SIG-M5 (cell line): ENCODE measurements around the gene DHH.

Source experiments
- DNase-seq: peaks from one replicate; lab custom pipeline; 2025; lab: John Stamatoyannopoulos, UW

DHH gene

DNA sequence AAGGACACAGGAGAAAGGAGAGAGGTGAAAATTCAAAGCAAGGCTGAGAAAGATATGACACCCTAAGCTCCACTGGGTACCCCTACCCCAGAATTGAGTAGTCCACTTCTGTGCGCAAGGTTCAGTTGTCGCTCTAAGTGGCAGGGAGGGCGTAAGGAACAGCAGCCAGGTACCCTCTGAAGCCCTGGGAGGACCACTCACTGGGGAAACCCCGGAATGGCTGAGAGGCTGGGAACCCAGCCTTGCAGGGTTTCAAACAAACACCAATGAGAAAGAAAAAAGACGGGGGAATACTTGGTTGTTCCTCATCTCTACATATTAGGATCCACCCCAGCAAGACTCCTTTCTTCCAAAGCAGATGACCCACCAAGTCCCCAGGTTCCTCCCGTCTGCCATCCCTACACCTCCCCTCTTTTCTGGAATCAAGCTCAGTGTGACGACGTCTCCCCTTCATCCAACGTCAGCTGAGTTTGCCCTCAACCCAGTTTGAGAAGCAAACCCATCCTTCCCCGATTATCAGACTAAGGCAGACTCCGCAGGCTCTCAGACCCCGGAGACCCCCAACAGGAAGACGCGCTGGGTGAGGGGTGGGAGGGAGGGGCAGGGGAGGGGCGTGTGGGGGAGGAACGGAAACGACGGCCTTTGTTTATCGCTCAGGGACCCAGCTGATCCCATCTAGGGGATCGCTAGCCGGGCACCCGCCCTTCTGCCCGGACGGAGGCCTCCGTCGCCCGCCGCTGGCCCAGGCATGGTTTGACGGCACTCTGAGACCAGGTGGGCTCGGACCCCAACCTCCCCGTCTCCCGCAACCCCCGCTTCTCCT lies 15.3 kb upstream of the DHH start:
- DNase-seq, result no peak

DNA sequence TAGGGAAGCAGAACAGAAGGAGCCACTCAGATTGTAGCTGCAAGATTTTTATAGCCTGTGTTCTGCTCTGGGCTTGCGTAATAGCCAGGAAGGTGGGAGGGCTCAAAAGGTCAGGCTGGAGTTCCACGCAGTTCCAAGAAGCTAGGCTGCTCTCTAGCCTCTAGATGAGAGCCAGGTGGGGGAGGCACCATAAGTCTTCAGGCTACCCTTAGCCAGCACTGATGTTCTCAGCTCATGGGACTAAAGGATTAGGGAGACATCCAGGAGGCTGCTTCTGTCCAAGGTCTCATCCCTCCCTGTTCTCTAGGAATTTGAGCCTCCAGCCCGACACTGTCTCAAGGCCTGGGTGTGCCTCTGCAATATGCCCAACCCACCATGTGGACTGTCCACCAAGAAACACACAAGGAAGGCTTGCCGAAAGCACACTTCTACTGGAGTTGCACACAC lies 14.4 kb upstream of the DHH start:
- DNase-seq, result no peak

DNA sequence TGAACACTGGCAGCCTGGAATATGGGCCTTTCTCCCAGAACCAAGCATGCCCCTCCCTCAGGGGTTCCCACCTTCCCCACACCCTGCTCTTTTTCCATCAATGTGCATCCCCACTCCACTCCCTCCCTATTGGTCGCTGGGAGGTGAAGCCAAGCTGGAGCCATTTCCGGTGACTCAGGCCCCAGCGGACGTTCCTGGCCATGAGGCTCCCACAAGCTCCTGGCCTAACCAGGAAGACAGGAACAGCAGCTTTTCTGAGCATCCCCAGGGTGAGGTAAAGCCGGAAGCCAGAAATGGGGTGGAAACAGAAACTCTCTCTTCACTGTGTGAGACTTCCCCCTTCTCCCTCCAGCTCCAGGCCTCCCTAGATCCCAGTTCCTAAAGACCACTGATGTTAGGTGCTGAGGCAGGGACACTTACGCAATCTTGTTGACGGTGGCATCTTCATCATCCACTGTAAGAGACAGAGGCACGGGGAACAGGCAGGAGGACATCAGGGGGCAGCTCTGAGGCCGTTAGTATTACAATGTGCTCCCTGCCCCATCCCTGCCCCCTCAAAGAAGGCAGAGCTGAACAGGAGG lies 11.0 kb upstream of the DHH start:
- DNase-seq, result no peak

DNA sequence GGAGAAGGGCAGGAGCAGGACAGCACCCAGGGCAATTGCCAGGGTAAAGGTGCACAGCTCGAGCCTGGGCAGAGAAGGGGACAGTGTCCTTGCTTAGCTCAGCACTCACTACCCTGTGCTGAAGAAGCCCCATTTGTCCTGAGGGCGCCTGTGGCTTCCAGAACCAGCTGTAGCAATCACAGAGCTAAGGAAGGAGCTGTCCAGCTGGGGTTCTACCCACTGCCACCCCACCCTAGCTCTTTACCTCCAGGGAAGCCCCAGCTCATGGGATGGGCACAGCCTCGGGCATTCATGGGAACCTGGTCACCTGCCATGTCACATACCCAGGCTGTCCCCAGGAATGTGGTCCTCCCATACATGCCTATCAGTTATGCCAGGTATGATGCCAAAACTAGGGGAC lies 10.2 kb upstream of the DHH start:
- no peak for DNase-seq

DNA sequence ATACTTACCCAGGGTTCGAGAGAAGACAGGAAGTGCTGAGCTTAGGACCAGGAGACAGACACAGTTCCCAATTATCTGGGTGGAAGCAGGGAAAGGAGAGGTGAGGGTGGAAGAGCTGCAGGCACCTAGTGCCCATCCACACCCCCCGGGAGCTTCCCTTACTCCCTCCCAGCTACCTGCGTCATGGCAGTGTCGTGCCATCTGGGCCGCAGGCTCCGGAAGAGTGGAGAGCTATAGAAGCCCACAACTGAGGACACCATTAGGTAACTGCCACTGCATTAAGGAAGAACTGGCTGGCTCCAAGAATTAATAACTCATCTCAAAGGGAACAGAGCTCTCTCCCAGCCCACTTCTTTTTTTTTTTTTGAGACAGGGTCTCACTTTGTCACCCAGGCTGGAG lies 5.8 kb upstream of the DHH start:
- DNase-seq, result no peak

DNA sequence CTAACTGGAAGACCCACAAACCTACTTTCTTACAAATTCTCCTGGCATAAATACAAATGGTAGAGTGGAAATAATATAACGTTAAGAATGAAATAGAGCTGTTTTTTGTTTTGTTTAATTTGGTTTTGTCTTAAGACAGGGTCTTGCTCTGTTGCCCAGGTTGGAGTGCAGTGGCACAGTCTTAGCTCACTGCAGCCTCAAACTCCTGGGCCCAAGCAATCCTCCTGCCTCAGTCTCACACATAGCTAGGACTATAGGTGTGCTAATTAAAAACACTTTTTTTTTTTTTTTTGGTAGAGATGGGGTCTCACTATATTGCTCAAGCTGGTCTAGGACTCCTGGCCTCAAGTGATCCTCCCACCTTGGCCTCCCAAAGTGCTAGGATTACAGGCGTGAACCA lies 4.1 kb upstream of the DHH start:
- no peak for DNase-seq

DNA sequence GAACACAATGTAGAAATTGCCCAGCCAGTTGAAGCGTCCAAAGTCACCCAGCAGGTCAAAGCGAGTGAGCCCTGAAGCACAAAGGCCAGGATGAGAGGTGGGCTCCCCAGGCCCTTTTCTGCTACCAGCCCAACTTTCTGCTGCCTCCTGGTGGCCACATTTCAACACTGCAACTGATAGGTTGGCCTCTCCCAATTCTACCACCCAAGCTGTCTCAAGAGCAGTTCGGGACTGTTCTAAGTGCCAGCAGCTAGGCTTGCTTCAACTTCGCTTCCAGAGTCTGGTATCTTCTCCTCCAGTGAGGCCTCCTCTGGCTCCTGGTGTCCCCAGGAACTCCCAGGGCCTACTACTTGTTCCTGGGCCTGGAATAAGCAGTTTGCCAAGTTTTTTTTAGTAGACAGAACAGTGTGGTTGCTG lies 3.4 kb upstream of the DHH start:
- no peak for DNase-seq

DNA sequence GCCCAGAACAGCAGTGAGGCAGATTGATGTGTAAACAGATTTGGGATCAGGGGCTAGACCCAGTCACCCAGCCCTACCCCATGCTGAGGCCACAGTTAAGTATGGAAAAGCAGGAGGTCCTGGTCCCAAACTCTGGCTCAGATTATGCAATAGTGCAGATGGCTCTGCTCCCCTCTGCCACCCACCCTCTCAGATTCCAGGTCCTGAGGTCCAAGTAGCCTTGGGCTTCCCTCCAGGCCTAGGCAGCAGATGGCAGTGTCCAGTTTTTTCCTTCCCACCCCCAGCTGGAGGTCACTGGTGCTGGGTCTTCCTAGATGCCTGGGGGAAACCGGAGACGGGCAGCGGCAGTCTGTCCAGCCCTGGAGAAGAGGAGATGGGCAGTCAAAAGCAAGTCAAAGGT lies 2.8 kb upstream of the DHH start:
- DNase-seq, result no peak

DNA sequence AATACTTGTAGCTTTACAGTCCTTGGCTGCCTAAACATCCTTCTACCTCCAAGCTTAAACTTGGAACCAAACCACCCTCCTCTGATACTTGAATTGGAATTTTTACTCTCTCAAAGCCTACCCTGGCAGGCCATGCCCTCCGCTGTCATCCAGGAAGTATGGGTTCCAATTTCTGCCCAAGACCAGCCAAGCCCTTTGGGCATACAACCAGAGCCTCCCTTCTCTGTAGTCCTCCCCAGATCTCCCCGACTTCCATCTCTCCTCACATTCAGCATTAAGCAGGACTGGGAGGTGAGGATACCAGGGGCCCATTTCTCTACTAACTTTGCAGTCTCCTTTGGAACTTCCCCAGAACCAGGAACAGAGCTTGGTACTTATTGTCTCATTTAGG lies 369 bp upstream of the DHH start:
- DNase-seq, result no peak

DNA sequence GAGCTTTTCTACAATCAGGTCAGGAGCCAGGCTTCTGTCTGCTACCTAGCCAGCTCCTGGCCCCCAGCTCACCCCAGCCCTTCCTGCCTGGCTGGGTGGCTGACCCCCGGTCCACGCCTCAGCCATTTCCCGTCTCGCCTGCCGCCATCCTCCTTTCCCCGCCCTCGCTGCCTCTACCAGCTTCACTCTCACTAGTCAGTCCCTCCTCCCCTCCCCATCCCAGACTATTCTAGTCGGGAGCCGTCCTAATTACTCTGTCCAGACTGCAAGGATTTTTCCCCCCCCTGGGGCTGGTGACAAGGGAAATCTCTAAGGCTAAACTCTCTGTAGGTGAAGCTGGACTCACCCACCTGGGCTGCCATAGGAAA lies 825 bp downstream of the DHH start:
- DNase-seq, result no peak

DNA sequence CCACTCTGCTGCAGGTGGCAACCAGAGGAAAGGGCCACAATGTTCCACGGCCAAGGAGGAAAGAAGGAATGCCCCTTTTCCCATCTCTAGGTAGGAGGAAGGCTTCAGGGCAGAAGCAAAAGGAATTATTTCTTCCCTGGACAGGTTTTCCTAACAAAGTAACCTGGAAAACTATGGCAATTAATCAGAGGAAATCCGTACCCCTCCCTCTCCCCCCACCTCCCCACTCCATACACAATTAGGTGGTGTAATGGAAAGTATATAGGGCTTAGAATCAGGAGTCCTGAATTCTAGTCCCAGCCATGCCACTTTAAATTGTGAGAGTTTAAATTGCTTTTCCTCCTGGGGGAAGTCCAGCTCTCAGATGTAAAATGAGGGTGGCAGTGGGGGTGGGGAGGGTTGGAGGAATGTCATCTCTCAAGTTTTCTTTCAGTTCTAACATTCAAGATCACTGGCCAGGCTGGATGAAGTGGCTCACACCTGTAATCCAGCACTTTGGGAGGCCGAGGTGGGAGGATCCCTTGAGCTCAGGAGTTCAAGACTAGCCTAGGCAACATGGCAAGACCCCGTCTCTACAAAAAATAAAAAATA lies 1.7 kb downstream of the DHH start:
- no peak for DNase-seq

DNA sequence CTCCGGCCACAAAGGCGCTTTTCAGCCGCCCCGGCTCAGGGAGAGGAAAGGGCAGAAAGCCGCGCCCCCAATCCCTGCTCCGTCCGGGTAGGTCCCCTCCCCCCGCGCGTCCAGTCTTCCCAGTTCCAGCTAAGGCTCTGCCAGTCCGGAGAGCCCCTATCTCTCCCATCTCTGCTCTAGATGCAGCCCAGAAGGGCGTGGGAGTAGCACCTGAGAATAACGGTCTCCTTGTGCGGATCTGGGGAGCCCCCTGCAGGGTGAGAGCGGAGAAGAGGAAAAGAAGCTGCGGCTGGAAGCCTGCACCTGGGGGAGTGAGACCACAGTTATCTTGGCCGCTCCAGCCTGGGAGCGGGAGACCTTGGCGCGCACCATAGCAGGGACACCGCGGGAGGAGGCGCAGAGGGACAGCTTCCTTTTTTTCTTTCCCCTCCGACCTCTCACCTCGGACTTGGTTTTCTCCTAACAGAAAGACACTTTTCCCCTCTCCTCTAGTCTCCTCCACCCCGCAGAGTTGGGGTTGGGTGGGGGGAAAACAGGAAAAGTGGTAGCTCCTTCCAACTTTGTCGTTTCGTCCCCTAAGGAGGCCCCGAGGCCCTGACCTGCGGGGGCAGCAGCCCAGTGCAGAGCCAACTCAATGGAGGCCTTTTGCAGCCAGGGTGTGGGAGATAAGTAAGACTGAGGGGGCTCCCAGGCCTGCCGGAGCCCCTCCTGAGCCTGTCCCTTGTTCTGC lies 2.4 kb downstream of the DHH start:
- DNase-seq, result no peak

DNA sequence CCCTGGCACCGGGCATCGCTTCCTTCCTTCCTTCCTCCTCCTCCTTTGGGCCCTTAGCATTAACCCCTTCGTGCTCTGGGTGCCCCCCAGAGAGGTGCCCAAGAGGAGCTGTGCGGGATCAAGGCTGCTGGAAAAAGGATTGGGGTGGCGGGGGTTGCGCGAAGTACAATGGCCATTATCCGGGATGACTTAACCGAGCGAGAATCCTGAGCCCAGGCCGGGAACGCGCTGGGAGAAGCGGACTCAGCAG lies 2.8 kb downstream of the DHH start:
- DNase-seq, result no peak

DNA sequence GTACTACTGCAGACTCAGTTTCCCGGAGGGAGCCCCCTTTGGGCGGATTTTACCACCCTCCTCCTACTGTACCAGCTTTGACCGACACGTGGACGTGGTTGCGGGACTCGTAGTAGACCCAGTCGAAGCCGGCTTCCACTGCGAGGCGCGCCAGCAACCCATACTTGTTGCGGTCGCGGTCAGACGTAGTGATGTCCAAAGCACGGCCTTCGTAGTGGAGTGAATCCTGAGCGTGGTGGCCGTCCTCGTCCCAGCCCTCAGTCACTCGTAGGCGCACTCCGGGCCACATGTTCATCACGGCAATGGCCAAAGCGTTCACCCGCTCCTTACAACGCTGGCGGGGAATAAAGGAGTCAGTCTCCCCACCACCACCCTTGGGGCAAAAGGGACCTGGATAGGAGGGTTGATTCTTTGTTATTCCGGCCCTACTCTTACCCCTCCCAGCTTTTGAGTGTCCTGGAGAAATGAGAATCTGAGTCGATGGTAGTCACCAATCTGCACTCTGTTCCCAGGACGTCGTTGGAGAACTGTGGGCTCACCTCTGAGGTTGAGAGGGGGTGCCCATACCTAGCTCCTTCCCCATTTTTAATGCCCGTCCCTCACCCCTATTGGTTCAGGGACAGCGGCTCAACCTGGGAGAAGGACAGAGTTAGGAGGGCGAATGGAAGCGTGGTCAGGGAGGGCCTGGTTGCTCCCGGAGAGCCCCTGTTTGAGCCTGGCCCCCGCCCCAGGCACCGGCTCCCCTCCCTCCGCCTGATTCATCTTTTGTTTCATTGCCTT lies 3.4 kb downstream of the DHH start:
- no peak for DNase-seq

DNA sequence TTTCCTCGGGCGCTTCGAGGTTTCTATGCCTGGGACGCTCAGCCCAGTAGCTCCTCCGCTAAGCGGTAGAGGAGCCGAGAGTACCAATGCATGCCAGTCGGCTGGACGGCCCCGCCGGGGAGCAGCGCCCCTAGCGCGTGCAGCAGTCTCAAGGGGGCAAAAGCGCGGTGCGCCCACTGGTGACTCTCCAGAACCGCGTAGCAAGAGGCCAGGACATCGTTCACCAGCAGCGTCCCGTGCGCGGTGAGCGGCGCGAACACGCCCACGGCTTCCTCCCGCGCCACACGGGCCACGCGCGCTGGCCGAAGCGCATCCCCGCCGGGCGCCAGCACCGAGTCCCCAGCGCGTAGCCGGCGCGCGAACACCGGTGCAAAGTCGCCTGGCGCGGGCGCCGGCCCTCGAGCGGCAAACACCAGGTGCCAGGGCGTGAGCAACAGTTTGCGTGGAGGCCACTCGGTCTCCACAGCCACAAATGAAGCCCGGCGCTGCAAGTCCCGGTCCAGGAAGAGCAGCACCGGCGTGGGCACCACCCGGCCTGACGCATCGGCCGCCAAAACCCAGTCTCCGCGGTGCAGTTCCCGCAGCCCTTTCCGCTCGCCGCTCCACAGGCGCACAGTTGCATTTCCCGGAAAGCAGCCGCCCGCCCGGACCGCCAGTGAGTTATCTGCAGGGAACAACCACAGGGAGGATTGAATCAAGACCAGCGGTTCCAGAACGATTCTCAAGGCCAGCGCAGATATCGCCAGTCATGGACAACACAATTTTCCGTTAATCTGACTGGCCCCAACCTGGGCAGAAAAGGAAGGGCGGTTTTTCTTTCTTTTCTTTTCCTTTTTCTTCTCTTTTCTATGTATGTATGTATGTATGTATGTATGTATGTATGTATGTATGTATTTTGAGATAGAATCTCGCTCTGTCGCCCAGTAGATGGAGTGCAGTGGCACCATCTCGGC lies 4.5 kb downstream of the DHH start:
- no peak for DNase-seq

DNA sequence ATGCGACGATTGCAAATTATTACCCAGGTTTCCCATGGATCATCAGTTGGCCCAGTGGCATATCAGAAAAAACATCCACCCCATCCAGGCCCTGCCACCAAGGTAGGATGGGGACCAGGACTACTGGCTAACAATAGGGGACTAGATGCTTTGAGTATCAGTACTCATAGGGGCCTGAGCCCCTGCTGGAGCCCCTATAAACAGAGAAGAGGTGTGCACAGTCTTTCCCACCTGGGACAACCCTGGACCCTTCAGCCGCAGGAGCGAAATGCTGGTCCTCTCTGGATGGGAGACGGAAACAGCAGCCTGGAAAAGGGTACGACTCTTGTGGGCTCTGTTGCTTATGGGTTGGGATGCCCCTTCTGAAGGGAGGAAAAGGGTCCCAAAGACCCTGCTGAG lies 5.7 kb downstream of the DHH start:
- DNase-seq, result no peak

DNA sequence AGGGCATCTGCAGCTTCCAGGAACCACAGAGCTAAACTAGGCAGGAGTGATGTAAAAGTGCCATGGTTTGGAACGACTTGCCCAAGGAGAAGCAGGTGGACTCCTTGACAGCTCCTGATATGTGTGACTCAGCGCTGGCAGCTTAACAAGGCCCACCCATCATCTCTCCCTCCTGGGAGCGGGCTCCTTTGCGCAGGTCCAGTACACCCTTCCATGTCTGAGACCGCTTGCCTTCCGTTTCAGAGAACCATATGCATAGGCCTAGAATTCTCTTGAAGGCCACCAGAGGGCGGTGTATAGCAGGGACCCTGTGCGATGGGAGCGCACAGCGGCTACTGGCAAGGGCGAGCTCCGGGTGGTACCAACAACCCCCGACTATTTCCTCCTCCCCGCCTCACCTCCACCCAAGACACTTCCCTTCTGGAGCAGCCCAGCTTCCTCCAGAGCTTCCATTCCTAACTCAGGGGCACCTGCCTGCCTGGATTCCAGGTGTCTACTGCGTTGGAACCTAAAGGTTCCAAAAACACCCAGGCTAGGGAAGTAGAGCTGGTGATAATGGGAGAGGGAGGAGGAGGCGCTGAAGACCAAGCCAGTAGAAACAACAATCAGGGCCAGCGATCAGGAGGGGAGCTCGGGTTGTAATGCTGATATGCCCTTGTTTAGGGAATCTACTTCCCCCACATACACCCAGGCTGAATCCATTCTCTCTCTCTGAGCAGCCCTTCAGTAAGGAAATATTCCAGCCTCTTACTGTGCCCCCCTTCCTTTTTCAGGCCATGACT lies 6.3 kb downstream of the DHH start:
- DNase-seq, result peak; percentile 57

DNA sequence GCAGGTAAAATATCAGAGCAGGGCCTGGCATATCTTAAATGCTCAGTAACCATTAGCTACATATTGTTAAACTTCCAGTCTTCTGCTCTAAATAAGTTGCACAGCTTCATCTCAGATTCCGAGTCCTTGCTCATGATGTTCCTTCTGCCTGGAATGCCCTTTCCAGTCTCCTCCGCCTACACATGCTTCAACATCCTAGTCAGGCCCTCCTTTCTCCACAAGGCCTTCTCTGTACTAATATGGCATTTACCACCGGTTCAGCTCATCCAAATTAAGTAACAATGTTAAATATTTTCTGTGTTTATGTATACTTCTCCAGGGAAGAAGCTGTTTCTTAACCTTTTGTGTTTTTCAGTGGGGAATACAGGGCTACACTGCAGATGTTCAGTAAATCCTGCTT lies 8.5 kb downstream of the DHH start:
- no peak for DNase-seq

DNA sequence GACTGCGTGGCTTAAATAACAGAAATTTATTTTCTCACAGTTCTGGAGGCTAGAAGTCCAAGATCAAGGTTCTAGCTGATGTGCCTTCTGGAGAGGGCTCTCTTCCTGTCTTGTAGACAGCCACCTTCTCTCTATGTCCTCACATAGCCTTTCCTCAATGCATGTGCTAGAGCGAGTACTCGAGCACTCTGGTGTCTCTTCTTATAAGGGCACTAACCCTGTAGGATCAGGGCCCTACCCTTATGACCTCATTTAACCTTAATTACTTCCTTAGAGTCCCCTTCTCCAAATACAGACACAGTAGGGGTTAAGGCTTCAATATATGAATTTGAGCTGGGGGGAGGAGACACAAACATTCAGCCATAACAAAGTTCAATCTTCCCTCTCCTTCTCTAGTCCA lies 10.2 kb downstream of the DHH start:
- DNase-seq, result no peak

DNA sequence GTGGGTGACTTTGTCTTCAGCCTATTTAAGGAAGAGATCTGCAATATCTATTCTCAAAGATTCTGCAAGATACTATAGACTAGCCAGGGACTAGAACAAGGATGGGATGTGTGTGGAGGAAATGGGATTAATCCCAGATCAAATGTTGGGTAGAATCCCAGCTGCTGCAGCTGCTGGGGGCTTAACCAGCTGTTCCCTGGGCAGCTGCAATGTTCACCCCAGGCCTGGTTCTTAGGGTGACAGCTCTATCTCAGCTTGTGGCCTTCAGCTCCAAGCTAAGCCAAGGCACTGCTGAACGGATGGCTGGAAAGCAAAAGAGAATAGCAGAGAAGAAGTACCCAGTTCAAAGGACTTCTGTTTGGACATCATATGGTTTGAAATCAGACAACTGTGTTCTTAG lies 14.8 kb downstream of the DHH start:
- DNase-seq, result no peak

DNA sequence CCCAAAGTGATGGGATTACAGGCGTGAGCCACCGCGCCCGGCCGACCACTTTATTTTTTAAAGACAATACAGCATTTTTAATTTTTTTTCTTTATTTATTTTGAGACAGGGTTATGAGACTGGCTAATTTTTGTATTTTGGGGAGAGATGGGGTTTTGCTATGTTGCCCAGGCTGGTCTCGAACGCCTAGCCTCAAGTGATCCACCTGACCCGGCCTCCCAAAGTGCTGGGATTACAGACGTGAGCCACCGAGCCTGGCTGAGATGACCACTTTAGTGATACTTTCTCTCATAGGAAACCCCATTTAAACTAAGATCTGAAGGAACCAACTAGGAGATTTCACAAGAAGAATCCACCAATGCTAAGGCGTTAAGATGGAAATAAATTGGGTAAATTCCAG lies 23.6 kb downstream of the DHH start:
- DNase-seq, result no peak
